Stimulated activated CD8-positive, alpha-beta memory T cell treated with anti-CD3 and anti-CD28 coated beads, Interleukin-7, amount 100 ng/mL, for 24 hours (primary cell): Measurements from ENCODE around the gene HSPA13.
"Not testable (repeated sequence)": the region's sequence is repeated elsewhere in the genome, so short reads cannot be mapped to it uniquely, and the experiment has no call there.

Experiments used
- DNase-seq: peaks from one replicate; pipeline ENCODE4 v3.0.0-alpha.2; 2020; ENCODE audit warnings: low read depth

HSPA13 gene

GRCh38 chr21:14382835-14383595, at the start of gene HSPA13:
Gene HSPA13, minus strand, starts transcription at chr21:14383146. Its CDS starts 27 bp downstream, at chr21:14383119.
- peak; percentile 94 for DNase-seq

- DNase-seq, result no peak
These were observed 36.0 kb upstream of the HSPA13 start for GRCh38 chr21:14418920-14419319.

GRCh38 chr21:14414932-14415508, 32.1 kb upstream of the HSPA13 start:
- no peak for DNase-seq

- no peak for DNase-seq
These were observed 23.0 kb upstream of the HSPA13 start for GRCh38 chr21:14405962-14406361.

GRCh38 chr21:14405225-14405624, 22.3 kb upstream of the HSPA13 start:
- no peak for DNase-seq

- no peak for DNase-seq
These were observed 20.9 kb upstream of the HSPA13 start for GRCh38 chr21:14403681-14404318.

GRCh38 chr21:14401217-14401616, 18.3 kb upstream of the HSPA13 start:
- DNase-seq, result no peak

GRCh38 chr21:14388282-14388681, 5.3 kb upstream of the HSPA13 start:
- no peak for DNase-seq

- no peak for DNase-seq
These were observed 1.5 kb upstream of the HSPA13 start for GRCh38 chr21:14384453-14384852.

- no peak for DNase-seq
These were observed 742 bp upstream of the HSPA13 start for GRCh38 chr21:14383596-14384180.

- DNase-seq, result no peak
These were observed 486 bp downstream of the HSPA13 start for GRCh38 chr21:14382486-14382834.

- no peak for DNase-seq
These were observed 6.1 kb downstream of the HSPA13 start for GRCh38 chr21:14376854-14377253.

- DNase-seq, result no peak
These were observed 15.9 kb downstream of the HSPA13 start for GRCh38 chr21:14366998-14367397.

GRCh38 chr21:14361958-14362357, 21.0 kb downstream of the HSPA13 start:
- no peak for DNase-seq

- DNase-seq, result no peak
These were observed 24.2 kb downstream of the HSPA13 start for GRCh38 chr21:14358775-14359174.

GRCh38 chr21:14356746-14357145, 26.2 kb downstream of the HSPA13 start:
- no peak for DNase-seq

- DNase-seq, result no peak
These were observed 28.4 kb downstream of the HSPA13 start for GRCh38 chr21:14354515-14354914.

- DNase-seq, result no peak
These were observed 29.2 kb downstream of the HSPA13 start for GRCh38 chr21:14353726-14354125.

GRCh38 chr21:14353231-14353630, 29.7 kb downstream of the HSPA13 start:
- no peak for DNase-seq

GRCh38 chr21:14327346-14327745, 55.6 kb downstream of the HSPA13 start:
- DNase-seq, result not testable (repeated sequence)

GRCh38 chr21:14325595-14325994, 57.4 kb downstream of the HSPA13 start:
- no peak for DNase-seq
